ENCODE results near the gene TMEM59L. TPM values are rescaled to one million over a fixed set of nuclear protein-coding genes. Genes with fewer than 3 reads are reported as not detected.

Gene TMEM59L
- total and polyA plus RNA-seq, 2 of the 4 experiments (the other 2 are of a cell fraction) = under 0.01 to 5.9 TPM

GRCh38 chr19:18616023-18616422 lies 3.4 kb downstream of the TMEM59L start:
- no peak for DNase-seq
- BruUV-seq (replicated peaks) = no TSS peak
- Histone ChIP-seq H3K18ac (ENCODE audit: low read depth, low read length) (no peak overlapping the region), H2BK5ac (ENCODE audit: low read depth, low read length, poor library complexity, severe bottlenecking) (no peak overlapping the region), H2BK15ac (ENCODE audit: low read depth, low read length) (no peak overlapping the region), H4K5ac (ENCODE audit: low read depth, low read length) (no peak overlapping the region), H2AK5ac (ENCODE audit: low read depth, low read length) (no peak overlapping the region), H3K23ac (ENCODE audit: low read depth, low read length) (no peak overlapping the region), H3K4ac (ENCODE audit: low read depth, low read length) (no peak overlapping the region), H3K9ac (ENCODE audit: low read depth, low read length) (no peak overlapping the region), H4K8ac (ENCODE audit: low read depth in 2 of 2, low read length in 2 of 2) (no peak overlapping the region), H4K91ac (ENCODE audit: insufficient read depth, low read depth, low read length) (no peak overlapping the region), H3K9me1 (ENCODE audit: insufficient read depth, low read length) (no peaks in the 10 kb centered on the region), H3K14ac (replicated peaks; ENCODE audit: low read depth, low read length) (no peak overlapping the region), H3K27me3 (ENCODE audit: control insufficient read depth, insufficient read depth, low read length) (peaks cover 31% of the 10 kb centered on the region), H3K27ac (ENCODE audit: insufficient read depth, low read length) (no peak overlapping the region), H2BK20ac (ENCODE audit: low read depth, low read length) (no peak overlapping the region), H3K4me2 (ENCODE audit: low read depth, low read length) (no peak overlapping the region), H3K4me1 (ENCODE audit: control insufficient read depth, insufficient read depth, low read length) (peaks cover 7% of the 10 kb centered on the region; the same call in 1 of the 2 replicates), H2AK9ac (replicated peaks; ENCODE audit: low read depth, low read length, poor library complexity) (no peak overlapping the region), H3K9me3 (ENCODE audit: control insufficient read depth, insufficient read depth, low read length) (peaks cover 4% of the 10 kb centered on the region; the same call in 1 of the 2 replicates), H3K79me1 (ENCODE audit: low read depth in 1 of 2, low read length in 2 of 2) (no peaks in the 10 kb centered on the region), H2AFZ (replicated peaks; ENCODE audit: low read length, poor library complexity) (no peak overlapping the region), H3K4me3 (ENCODE audit: insufficient read depth, low read depth, low read length) (no peak overlapping the region), H3K56ac (ENCODE audit: extremely low read depth, insufficient read depth, low read length) (no peak overlapping the region), H4K20me1 (ENCODE audit: insufficient read depth, low read length) (no peaks in the 10 kb centered on the region; the same call in 1 of the 2 replicates), H3K36me3 (ENCODE audit: control insufficient read depth, insufficient read depth, low read length) (no peaks in the 10 kb centered on the region), H2BK120ac (ENCODE audit: low read depth, low read length) (no peak overlapping the region)
- in situ Hi-C loops (cut with MboI; ENCODE audit: low sequenced_read_pairs) = no loop called here
- TF ChIP-seq MAFK (IDR thresholded peaks at IDR 0.05; ENCODE audit: low read depth, low read length) = no peak
- no peak for TF ChIP-seq SMC3 (IDR thresholded peaks at IDR 0.05; ENCODE audit: low read depth, low read length)
- TF ChIP-seq ELK1 (IDR thresholded peaks at IDR 0.05; ENCODE audit: borderline replicate concordance, low read depth, low read length) = no peak
- TF ChIP-seq POLR2A (IDR thresholded peaks at IDR 0.05; ENCODE audit: low read depth, low read length) = no peak
- no peak for TF ChIP-seq USF2 (IDR thresholded peaks at IDR 0.05; ENCODE audit: low read depth, low read length)
- TF ChIP-seq RFX5 (IDR thresholded peaks at IDR 0.05; ENCODE audit: low read depth, low read length) = no peak
- no peak for TF ChIP-seq CEBPB (IDR thresholded peaks at IDR 0.05; ENCODE audit: low read depth, low read length)
- TF ChIP-seq CHD1 (IDR thresholded peaks at IDR 0.05; ENCODE audit: low read depth, low read length) = no peak
- TF ChIP-seq RAD21 (IDR thresholded peaks at IDR 0.05; ENCODE audit: low read length) = no peak
- no peak for TF ChIP-seq CTCF (conservative IDR thresholded peaks at IDR 0.05; ENCODE audit: low read depth, low read length)
- TF ChIP-seq NFE2L2 (IDR thresholded peaks at IDR 0.05; ENCODE audit: low read depth, low read length) = no peak
- no peak for TF ChIP-seq MAZ (IDR thresholded peaks at IDR 0.05; ENCODE audit: borderline replicate concordance, low read depth, low read length)
- no peak for TF ChIP-seq RCOR1 (IDR thresholded peaks at IDR 0.05; ENCODE audit: insufficient replicate concordance, low read length)
- POLR2A ChIA-PET (ENCODE audit: unreplicated experiment) = no interaction called here
- dilution Hi-C loops (cut with HindIII; ENCODE audit: low sequenced_read_pairs, unreplicated experiment) = no loop called here
- 55% methylated on average over 2 of the region's 3 CpGs; no CpG with 5 or more reads in 1 of the 2 experiments for WGBS, 2 experiments (ENCODE audit: extremely low coverage in 2 of 2, insufficient read length in 1 of 2)
- no peak for ATAC-seq (ENCODE audit: low read depth)
- CTCF ChIA-PET = no interaction called here
- intact Hi-C loops (cut with micrococcal nuclease) = no loop called here

Data from IMR-90 (cell line).